Measurements from ENCODE around the gene FLNB. TPM values are rescaled to one million over a fixed set of nuclear protein-coding genes. Genes with fewer than 3 reads are reported as not detected.
A peak's percentile ranks its signal among the peaks of the same experiment; 100 is the strongest.

Gene FLNB
- total RNA-seq, 1 donor from 2014 or later: 75.4 TPM

DNA sequence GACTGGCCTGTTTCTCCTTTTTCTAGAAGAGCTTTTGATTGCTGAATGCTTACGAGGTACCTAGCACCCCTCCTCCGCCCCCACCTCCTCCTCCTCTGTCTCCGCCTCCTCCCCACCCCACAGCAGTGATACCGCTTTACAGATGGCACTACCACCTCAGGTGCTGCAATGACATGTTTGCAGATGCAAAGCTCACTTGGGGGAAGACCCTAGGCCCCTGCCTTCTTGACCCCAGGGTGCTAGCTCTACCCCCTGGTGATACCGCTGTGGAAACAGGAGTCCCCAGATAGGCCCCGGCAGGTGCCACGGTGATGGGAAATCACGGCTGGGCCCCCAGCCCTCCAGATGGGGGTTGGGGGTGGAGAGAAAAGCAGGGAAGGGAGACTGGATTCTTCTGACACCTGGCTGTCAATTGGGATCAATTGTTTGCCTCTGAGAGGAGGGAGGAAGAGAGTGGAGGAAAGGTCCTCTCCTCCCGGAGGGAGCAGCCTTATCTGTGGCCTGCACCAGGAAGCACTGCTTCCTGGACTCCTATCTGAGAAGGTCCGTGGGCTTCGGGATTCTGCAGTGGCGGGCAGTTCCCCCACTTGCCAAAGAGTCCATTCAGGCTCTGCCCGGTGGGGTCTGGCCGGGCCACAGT lies 164.9 kb downstream of the FLNB start:
- no peak overlapping the region for H3K27ac Mint-ChIP-seq (ENCODE audit: unreplicated experiment)
- no peaks in the 10 kb centered on the region for H3K36me3 Mint-ChIP-seq (ENCODE audit: unreplicated experiment)
- no peak for DNase-seq
- TF ChIP-seq, protein P1, sequence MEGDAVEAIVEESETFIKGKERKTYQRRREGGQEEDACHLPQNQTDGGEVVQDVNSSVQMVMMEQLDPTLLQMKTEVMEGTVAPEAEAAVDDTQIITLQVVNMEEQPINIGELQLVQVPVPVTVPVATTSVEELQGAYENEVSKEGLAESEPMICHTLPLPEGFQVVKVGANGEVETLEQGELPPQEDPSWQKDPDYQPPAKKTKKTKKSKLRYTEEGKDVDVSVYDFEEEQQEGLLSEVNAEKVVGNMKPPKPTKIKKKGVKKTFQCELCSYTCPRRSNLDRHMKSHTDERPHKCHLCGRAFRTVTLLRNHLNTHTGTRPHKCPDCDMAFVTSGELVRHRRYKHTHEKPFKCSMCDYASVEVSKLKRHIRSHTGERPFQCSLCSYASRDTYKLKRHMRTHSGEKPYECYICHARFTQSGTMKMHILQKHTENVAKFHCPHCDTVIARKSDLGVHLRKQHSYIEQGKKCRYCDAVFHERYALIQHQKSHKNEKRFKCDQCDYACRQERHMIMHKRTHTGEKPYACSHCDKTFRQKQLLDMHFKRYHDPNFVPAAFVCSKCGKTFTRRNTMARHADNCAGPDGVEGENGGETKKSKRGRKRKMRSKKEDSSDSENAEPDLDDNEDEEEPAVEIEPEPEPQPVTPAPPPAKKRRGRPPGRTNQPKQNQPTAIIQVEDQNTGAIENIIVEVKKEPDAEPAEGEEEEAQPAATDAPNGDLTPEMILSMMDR (IDR thresholded peaks at IDR 0.05; ENCODE audit: partially characterized antibody, unreplicated experiment): no peak
- no peak overlapping the region for H3K4me3 Mint-ChIP-seq (ENCODE audit: unreplicated experiment)
- H3K9me3 Mint-ChIP-seq (ENCODE audit: unreplicated experiment): peaks cover 5% of the 10 kb centered on the region
- peaks cover 3% of the 10 kb centered on the region for H3K4me1 Mint-ChIP-seq (ENCODE audit: low read depth, unreplicated experiment)
- H3K27me3 Mint-ChIP-seq (ENCODE audit: unreplicated experiment): peaks cover 3% of the 10 kb centered on the region

DNA sequence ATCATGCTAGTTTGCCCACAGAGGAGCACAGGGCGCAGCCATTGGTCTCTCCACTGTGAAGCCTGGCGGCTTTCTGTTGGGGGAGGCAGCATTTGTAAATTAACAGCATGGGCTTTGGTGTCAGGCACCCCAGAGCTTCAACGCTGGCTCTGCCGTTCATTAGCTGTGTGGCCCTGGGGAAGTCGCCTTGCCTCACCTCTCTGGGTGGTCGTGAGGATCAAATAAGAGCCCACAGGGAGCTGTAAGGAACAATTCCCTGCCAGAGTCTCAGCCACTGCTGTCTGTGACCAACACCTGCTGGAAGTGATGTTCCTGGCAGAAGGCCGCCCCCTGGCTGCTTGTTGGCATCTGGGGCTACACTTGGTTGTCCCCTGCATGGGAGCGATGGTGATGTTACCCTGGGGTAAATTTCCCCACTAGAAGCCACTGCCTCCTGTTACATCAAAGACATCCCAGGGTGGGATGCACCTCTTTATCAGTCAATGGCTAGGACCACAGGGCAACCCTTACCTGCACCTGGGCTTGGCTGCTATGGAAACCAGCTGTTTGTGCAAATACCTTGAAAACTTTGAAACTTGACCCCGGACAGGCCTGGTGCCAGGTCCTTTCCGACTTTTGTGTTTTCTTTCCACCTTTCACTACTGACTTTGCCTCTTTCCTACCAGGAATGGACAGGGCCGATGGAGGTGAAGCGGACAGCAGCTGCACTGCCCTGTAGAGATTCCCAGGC lies 165.6 kb downstream of the FLNB start:
- Mint-ChIP-seq H3K27me3 (ENCODE audit: unreplicated experiment) (peaks cover 3% of the 10 kb centered on the region), H3K27ac (ENCODE audit: unreplicated experiment) (no peak overlapping the region), H3K9me3 (ENCODE audit: unreplicated experiment) (peaks cover 5% of the 10 kb centered on the region), H3K4me3 (ENCODE audit: unreplicated experiment) (no peak overlapping the region), H3K36me3 (ENCODE audit: unreplicated experiment) (no peaks in the 10 kb centered on the region), H3K4me1 (ENCODE audit: low read depth, unreplicated experiment) (peaks cover 3% of the 10 kb centered on the region)
- TF ChIP-seq, protein P1 (IDR thresholded peaks at IDR 0.05; ENCODE audit: partially characterized antibody, unreplicated experiment): no peak
- DNase-seq: peak; percentile 60

DNA sequence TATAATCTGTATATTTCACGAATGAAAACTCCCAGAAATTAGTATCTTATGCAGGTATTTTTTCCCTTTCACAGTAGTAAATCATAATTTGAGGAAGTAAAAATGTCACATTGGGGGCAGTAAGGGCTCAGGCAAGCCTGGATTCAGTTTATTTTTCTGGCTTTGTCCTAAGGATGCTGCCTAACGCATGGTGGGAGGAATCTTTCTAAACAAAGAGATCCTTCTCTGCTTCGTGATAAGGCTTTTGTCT lies 166.9 kb downstream of the FLNB start:
- no peak overlapping the region for H3K27ac Mint-ChIP-seq (ENCODE audit: unreplicated experiment)
- no peak for DNase-seq
- TF ChIP-seq, protein P1 (IDR thresholded peaks at IDR 0.05; ENCODE audit: partially characterized antibody, unreplicated experiment): no peak
- no peak overlapping the region for H3K4me3 Mint-ChIP-seq (ENCODE audit: unreplicated experiment)
- peaks cover 2% of the 10 kb centered on the region for H3K27me3 Mint-ChIP-seq (ENCODE audit: unreplicated experiment)
- H3K4me1 Mint-ChIP-seq (ENCODE audit: low read depth, unreplicated experiment): peaks cover 3% of the 10 kb centered on the region
- no peaks in the 10 kb centered on the region for H3K36me3 Mint-ChIP-seq (ENCODE audit: unreplicated experiment)
- H3K9me3 Mint-ChIP-seq (ENCODE audit: unreplicated experiment): peaks cover 5% of the 10 kb centered on the region

DNA sequence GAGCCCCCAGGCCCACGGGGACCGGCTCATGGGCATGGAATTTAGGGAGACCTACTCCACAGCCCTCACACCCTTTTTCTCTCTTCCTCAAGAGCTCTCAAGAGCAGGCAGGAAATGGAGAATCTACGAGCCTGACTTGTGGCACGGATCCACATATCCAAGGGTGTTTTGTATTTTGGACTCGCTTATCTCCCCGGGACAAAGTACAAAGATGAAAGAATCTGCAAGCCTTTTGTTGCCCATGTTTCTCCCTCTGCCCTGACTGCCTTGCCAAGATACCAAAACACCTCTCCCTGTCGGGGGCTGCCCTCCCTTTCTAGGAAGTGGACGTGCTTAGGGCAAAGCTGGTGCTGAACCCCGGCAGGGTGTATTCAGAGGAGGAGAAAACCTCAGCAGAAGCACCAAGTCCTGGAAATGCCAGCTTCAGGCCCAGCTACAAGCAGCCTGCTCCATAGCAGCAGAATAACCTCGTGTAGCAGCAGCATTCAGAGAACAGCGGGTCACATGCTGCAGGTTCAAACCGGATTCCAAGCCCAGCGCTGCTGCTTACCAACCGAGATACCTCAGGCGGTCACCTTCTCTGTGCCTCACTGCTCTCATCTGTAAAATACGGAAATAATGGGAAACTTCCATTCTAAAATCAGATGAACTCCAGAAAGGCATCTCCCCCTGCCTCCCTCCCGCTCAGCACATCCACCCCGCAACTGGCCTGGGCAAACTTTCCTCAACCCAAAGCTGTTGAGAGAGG lies 167.4 kb downstream of the FLNB start:
- H3K36me3 Mint-ChIP-seq (ENCODE audit: unreplicated experiment): no peaks in the 10 kb centered on the region
- no peak overlapping the region for H3K4me3 Mint-ChIP-seq (ENCODE audit: unreplicated experiment)
- peaks cover 3% of the 10 kb centered on the region for H3K27me3 Mint-ChIP-seq (ENCODE audit: unreplicated experiment)
- TF ChIP-seq, protein P1 (IDR thresholded peaks at IDR 0.05; ENCODE audit: partially characterized antibody, unreplicated experiment): no peak
- peaks cover 5% of the 10 kb centered on the region for H3K9me3 Mint-ChIP-seq (ENCODE audit: unreplicated experiment)
- no peak for DNase-seq
- H3K4me1 Mint-ChIP-seq (ENCODE audit: low read depth, unreplicated experiment): peaks cover 3% of the 10 kb centered on the region
- no peak overlapping the region for H3K27ac Mint-ChIP-seq (ENCODE audit: unreplicated experiment)

DNA sequence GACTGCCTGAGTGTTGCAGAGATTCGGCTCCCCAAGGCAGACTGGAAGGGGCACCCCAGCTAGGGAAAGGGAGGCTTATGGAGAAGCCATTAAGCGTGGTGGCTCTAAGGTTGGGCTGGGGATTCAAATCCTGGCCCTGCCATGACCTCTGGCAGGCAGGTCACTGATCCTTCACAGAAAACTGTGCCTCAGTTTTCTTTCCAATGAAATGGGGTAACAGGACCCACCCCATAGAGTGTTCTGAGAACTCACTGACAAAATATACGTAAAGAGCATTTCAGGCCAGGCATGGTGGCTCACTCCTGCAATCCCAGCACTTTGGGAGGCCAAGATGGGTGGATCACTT lies 167.9 kb downstream of the FLNB start:
- no peak overlapping the region for H3K4me3 Mint-ChIP-seq (ENCODE audit: unreplicated experiment)
- H3K27me3 Mint-ChIP-seq (ENCODE audit: unreplicated experiment): peaks cover 5% of the 10 kb centered on the region
- no peaks in the 10 kb centered on the region for H3K36me3 Mint-ChIP-seq (ENCODE audit: unreplicated experiment)
- peaks cover 3% of the 10 kb centered on the region for H3K4me1 Mint-ChIP-seq (ENCODE audit: low read depth, unreplicated experiment)
- TF ChIP-seq, protein P1 (IDR thresholded peaks at IDR 0.05; ENCODE audit: partially characterized antibody, unreplicated experiment): no peak
- H3K9me3 Mint-ChIP-seq (ENCODE audit: unreplicated experiment): peaks cover 5% of the 10 kb centered on the region
- no peak for DNase-seq
- H3K27ac Mint-ChIP-seq (ENCODE audit: unreplicated experiment): no peak overlapping the region
